Dermis microvascular lymphatic vessel endothelial cell (primary cell): ENCODE results near the gene YAE1. TPM values are rescaled to one million over a fixed set of nuclear protein-coding genes. Genes with fewer than 3 reads are reported as not detected.
A peak's percentile ranks its signal among the peaks of the same experiment; 100 is the strongest.
"Not testable (repeated sequence)": the region's sequence is repeated elsewhere in the genome, so short reads cannot be mapped to it uniquely, and the experiment has no call there.

ENCODE experiments used
- DNase-seq, 2 donors: peaks; one replicate each; pipeline versions ENCODE4 v3.0.0 to v3.0.0-alpha.2; 2010; ENCODE audit warnings: low read depth in 2 of 2
- total RNA-seq: library from RNA; depleted of rRNA; stranded (reverse); fragments of >200 nt; gene quantifications from 2 replicates; pipeline ENCODE4 v1.2.1, GENCODE V29; 2014

The YAE1 gene, protein sequence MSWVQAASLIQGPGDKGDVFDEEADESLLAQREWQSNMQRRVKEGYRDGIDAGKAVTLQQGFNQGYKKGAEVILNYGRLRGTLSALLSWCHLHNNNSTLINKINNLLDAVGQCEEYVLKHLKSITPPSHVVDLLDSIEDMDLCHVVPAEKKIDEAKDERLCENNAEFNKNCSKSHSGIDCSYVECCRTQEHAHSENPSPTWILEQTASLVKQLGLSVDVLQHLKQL
- total RNA-seq: 16.4 and 18.3 TPM in 2 replicates

DNA sequence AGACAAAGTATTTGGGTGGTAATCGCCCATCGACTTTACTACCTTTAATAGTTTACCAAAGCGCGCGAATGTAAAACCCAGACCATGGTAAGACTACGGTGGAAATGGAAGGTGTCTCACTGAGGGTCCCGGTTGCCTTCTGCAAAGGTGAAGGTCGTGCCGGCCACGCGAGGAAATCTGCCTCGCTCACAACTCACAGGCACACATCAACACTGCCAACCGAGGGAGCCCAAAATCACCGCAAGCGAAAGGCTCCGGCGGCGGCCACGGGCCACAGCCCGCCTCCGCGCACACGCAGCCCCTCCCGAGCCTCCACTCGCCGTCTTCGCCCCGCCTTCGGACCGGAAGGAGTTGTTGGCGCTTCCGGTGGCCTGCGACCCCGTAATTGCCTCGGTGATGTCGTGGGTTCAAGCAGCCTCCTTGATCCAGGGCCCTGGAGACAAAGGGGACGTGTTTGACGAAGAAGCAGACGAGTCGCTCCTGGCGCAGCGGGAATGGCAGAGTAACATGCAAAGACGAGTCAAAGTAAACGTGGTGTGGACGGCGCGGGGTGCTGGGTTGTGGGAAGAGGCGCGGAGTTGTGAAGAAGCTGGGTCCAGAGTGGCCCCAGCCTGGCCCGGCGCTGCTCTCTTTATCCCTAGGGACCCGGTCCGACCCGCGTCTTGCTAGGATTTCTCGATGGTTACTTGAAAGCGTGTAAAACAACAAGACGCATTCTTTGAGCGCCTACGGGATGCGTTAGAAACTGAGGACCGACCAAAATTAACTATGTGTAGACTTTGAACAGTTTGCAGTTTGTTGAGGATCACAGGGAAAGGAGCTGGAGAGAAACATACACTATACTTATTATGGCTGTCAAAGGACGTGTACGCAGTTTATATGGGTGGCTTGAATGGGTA is at the start of gene YAE1:
TSS of gene YAE1 (plus strand) at position 382 of the 899 bp plus-strand sequence. CDS start at position 397, 15 bp downstream.
- DNase-seq: peak; percentile 5 to 65

DNA sequence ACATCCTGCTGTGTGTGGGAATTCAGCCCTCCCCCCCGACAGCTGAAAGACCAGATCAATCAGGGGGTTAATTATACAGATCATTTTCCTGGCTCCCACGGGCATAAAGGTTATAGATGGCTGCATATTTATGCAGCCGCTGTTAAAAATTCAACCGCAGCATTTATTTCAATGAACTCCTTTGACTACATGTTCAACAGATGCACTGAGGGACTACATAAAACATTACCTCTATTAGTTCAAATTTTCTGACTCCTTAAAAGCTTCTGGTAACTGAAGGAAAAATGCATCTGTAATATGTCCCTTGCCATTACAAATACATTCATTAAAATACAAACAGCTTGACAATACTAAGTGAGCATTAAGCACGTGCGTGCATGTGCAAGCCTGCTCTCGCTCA is 49.7 kb upstream of the YAE1 start:
- no peak for DNase-seq

DNA sequence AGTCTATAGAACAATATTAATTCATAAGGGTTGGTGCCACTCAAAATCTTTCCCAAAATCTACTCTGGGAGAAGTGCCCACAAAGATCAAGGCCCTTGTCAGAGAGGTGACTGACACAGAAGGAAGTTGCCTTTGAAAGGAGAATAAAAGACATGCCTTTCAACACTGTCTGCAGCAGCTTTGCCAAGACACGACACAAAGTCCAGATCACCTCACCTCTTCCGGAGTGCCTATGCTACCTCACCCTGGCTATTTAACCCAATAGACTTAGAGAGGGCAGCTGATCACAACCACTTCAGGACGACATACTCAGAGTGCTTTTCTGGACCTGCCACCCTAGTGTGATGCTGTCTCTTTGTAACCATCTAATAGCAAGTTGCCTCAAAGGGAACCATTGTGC is 49.0 kb upstream of the YAE1 start:
- no peak for DNase-seq

DNA sequence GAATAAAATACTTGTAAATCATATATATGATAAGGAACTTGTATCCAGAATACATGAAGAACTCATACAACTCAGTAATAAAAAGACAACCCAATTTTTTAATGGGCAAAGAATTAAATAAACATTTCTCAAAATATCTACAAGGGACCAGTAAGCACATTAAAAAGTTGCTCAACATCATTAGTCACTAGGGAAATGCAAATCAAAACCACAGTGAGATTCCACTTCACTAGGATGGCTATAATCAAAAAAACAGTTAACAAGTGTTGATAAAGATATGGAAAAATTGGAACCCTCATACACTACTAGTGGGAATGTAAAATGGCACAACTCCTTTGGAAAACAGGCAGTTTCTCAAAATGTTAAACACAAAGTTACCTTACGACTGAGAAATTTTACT is 40.3 kb upstream of the YAE1 start:
- no peak for DNase-seq

DNA sequence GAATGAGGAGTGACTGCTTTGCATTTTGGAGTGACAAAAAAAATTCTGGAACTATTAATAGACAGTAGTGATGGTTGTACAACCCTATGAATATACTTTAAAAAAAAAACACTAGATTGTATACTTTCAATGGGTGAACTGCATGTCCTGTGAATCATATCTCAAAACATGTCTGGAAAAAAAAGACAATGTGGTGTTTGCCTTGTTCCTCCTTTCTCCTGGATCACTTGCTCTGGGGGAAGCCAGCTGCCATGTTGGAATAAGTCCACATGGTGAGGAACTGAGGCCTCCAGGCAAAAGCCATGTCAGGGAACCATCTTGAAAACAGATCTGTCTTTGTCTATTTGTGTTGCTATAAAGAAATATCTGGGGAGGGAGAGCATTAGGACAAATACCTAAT is 39.5 kb upstream of the YAE1 start:
- no peak for DNase-seq

DNA sequence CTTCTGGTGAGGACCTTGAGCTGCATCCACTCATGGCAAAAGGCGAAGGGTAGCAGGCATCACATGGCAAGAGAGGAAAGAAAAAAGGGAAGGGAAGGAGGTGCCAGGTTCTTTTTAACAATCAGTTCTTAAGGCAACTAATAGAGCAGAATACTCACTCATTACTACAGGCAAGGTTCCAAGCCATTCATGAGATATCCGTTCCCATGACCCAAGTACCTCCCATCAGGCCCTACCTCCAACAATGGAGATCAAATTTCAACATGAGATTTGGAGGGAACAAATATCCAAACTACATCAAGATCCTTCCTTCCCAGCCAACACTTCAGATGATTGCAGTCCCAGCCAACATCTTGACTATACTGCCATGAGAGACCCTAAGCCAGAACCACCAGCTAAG is 38.9 kb upstream of the YAE1 start:
- peak in 1 of 2 donors; percentile 40 for DNase-seq

DNA sequence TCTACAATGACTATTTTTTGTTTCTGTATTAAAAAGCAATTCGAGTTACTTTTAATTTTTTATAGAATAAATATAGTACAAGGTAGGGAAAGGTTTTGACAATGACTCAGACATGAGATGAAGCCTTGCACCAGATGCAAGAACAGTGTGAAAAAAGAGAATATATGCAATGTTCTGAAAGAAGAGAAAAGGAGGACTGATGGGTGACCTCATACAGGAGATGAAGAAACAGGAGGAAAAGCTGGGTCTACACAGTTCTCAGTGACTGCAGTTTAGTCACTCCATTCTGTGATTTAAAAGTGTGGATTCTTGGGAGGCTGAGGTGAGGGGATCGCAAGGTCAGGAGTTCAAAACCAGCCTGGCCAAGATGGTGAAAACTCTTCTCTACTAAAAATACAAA is 38.3 kb upstream of the YAE1 start:
- DNase-seq: no peak

DNA sequence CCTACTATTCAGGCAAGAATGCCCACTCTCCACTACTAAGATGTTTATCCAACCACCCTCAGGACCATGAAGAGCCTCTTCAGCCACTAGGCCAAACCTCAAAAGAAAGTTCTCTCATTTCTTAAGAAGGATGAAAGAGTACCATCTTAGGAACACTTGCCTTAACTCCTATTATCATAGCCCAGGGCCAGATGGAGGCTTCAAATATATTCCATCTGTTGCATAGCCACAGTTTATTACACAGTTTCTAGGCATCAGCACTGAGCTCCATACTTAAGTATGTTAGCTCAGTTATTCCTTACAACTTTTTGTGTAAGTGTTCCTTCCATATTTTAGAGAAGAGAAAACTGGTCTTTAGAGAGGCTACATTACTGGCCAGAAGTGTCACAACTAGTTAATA is 37.4 kb upstream of the YAE1 start:
- DNase-seq: no peak

DNA sequence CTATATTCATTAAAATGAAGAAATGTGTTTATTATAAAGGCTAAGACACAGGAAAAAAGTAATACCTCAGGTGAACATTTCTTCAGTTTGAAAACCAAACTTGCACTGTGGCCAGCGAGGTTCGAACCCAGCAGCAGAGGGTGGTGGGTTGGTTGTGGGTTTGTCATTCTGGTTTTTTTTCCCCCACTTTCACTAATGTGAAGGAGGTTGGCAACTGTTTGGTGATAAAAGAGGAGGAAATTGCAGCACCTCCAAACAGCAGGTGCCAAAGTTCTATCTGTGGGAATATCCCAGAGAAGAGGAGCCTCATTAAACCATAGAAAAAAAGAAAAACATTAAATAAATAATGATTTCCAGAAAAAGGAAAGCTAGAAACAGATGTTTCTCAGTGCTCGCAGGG is 36.6 kb upstream of the YAE1 start:
- DNase-seq: no peak

DNA sequence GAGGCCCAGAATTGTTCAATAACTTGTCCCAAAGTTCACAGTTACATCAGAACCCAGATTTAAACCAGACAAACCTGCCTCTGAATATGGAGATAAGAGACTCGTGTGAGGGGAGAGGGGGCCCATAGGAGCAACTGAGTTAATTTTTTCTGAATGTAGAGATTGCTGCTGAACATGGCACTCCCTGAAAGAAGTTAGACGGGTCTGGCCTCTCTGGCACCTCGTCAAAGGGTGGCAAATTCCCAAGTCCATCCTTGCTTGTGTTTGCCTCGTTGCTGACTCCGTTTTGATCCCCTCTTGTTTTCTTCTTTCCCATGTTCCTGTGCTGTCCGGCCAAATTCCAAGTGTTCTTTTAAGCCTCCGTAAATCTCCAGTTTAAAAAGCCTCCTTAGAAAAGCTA is 35.2 kb upstream of the YAE1 start:
- DNase-seq: no peak

DNA sequence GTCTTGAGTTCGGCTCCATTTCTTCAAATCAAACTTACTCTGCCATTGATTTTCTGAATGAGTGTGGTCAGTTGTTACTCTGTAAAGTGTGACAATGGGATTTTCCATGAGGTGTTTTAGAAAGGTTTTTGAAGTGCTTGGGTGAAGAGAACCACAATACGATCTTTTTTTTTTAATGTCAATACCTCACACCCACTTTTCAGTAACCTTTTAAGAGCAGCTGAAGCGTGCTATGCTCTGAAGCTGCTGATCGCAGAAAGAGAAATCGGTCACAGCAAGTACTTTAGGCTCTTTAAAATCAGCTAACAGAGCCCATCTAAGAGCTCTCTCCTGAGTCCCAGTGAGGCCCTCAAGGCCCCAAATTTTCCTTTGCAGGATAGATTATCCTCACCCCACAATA is 34.4 kb upstream of the YAE1 start:
- DNase-seq: no peak

DNA sequence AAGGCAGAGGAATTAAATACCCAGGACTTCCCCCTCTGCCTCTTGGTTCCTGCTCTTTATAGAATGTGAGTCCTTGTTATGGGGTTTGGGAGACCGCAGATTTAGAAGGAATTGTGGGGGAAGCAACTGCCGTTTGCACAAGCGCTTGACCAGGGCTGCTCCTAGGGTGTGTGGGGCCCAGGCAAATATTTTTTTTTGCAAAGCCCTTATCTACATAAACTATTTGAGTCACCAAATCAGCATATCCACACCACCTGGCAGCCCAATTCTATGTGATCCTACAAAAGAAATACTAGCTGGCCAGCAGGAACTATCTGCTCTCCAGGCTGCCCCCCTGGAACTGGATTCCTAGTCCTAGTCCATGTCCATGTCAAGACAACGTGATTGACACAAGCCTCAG is 33.4 kb upstream of the YAE1 start:
- no peak for DNase-seq

DNA sequence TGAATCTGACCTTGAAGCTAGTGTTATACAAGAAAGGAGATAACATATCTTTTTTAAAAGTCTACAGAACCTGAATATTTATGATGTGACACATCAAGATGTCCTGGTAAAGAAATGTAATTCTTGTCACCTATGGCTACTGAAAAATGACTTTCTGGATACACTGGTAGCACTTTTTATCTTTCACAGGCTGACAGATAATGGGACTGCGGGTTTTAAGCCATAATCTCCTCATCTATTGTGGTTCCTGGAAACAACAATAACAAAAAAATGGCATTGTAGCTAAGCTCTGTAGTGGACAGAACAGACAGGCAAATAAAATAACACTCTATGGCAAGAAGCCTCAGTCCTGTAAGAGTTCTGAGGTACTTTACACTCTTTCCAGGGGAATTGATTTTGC is 31.6 kb upstream of the YAE1 start:
- no peak for DNase-seq

DNA sequence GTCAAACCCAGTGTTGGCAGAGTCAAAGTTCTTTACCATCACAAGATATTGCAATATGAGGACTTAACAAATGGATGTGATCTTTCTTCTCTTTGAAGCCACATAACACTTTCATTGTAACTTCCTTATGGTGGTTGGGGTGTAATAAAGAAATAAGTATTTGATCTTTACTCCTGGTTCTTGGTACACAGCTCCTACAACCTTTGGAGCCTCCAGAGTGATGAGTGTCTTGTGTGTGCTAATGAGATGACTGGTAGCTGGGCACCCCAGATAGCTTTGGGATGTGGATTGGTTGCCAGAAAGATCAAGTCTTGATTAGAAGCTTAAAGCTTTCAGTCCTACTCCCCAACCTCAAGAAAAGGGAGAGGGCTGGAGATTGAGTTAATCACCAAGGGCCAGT is 31.1 kb upstream of the YAE1 start:
- DNase-seq: no peak

DNA sequence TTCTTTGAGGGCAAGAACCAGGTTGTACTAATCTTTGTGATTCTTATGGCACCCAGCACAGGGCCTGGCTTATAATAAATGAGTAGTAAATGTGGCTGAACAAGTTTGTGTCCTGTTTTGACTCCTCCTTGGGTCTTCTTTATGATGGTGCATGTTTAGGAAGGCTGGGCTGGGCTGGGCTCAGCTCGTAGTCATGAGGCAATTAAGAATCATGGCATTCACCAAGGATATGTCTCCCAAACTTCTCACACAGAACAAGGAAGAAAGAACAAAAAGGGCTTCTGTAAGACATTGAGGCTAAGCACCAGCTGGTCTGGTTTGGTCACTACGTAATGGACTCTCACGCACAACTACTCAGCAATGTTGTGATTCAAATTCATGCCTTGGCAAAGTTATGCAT is 30.5 kb upstream of the YAE1 start:
- no peak for DNase-seq

DNA sequence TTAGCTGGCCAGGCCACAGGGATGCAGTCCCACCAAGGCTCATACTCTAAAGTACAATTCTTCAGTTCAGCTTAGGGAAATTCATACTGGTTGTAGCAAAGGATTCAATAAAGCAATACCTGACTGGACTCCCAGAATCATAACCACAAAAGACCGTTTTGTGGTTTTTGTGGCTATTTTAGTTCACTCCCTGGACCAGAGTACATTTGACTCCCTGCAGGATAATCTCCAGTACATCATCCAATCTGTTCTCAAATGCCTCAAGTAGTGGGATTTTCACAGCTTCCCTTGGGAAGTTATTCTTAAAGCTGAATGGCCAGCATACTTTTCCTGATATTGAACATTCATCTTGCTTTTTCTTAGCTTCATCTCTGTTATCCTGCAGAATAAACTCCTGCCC is 29.3 kb upstream of the YAE1 start:
- DNase-seq: no peak

DNA sequence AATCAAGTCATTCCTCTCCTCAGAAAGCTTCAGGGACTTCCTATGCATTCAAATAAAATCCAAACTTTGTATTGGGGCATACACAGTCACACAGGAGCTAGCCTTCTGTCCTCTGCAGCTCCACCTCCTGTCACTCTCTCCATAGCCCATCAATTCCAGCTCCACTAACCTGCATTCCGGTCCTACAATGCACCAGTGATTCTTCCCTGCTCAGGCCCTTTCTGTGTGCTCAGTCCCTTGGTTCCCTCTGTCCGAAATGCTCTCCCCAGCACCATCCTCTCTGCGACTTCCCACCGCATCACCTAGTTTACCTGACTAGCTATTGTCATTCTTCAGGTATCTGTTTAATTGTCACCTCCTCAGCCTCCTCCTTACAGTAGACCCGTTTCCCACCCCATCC is 26.4 kb upstream of the YAE1 start:
- DNase-seq: no peak

DNA sequence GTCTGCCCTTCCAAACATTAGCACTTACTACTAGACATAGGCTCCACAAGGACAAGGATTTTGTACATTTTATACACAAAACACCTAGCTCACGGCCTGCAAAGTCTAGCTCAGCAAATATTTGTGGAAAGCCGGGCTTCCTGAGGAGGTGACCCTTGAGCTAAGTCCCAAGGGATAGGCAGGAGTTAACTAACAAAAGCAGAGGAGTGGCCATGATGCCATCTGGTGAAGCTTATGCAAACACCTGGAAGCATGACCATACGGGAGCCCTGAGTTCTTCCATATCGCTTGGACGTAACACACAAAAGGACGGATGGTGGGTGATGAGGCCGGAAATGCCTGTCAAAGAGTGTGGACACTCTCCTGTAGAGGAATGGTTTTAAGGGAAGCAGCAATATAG is 25.9 kb upstream of the YAE1 start:
- DNase-seq: no peak

DNA sequence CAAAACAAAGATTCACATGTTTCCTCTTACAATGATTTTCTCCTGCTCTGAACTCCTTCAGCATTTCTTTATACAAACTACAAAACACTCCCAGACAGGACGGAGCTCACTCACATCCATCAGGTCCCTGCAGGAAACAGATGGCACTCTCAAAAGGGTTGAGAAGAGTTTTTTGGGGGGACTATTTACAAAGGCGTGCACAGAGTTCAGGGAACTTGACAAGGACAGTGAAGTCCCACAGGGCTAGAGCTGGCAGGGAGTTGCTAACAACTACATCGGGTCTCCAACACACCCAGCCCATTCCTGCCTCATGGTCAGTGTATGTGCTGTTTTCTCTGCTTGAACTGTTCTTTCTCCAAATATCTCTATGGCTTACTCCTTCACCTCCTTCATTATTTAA is 24.7 kb upstream of the YAE1 start:
- DNase-seq: no peak

DNA sequence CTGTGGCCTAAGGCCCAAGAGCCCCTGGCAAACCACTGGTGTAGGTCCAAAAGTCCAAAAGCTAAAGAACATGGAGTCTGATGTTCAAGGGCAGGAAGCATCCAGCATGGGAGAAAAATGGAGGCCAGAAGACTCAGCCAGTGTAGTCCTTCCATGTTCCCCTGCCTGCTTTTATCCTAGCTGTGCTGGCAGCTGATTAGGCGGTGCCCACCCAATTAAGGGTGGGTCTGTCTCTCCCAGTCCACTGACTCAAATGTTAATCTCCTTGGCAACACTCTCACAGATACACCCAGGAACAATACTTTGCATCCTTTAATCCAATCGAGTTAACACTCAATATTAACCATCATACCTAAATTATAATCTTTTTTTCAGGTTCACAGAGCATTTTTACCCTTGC is 21.4 kb upstream of the YAE1 start:
- not testable (repeated sequence) for DNase-seq

DNA sequence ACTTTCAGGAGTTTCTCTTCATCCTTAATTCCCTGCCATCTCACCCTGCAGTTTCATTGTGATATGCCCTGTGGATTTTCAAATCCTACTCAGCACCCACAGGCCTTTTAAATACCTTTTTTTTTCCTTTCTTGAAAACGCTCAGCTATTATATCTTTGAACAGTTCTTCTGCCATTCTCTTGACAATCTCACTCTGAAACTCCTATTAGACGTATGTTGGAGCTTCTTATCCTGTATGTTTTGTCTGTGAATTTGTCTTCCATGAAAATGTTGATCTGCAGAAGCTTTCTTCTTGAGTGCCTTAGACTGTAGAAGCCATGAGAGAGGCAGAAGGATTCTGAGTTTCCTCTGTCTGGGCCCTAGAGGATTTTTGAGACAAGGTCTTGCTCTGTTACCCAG is 18.9 kb upstream of the YAE1 start:
- no peak for DNase-seq

DNA sequence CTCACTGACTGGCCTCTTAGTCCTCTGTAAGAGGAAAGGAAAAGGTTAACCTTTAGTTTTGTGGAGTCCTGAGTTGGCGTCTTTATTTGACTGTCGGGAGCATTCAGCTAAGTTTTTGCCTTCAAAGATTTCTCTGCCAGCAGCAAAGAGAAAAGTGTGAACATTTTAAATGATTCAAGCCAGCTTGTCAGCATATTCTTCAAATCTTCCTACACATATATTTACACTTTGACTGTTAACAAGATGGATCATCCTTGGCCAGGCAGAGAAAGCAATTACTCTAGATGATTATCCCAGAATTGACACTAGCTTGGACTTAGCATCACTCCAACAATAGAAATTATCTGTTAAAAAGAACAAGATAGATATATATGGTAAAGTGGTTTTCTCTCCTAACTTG is 15.8 kb upstream of the YAE1 start:
- DNase-seq: no peak

DNA sequence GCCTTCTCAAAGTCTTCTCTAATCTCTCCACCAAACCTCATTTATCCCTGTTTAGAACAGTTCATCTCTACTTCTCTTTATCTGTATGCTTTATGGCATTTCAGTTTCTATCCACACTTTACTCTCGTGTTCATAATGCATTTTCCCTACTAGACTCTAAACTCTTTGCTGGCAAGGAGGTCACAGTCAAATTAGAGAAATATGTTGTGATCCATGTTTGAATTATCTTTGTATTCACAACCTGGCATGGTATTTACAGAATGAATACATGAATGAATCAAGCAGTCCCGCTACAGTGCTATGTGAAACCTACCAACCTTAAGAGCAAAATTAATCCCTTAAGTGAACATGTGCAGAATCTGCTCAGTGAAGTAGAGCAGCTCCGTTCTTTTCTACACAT is 12.8 kb upstream of the YAE1 start:
- DNase-seq: no peak
